Measurements from ENCODE around the gene ZNF784.
"Not testable (repeated sequence)": the region's sequence is repeated elsewhere in the genome, so short reads cannot be mapped to it uniquely, and the experiment has no call there.

The ZNF784 gene

DNA sequence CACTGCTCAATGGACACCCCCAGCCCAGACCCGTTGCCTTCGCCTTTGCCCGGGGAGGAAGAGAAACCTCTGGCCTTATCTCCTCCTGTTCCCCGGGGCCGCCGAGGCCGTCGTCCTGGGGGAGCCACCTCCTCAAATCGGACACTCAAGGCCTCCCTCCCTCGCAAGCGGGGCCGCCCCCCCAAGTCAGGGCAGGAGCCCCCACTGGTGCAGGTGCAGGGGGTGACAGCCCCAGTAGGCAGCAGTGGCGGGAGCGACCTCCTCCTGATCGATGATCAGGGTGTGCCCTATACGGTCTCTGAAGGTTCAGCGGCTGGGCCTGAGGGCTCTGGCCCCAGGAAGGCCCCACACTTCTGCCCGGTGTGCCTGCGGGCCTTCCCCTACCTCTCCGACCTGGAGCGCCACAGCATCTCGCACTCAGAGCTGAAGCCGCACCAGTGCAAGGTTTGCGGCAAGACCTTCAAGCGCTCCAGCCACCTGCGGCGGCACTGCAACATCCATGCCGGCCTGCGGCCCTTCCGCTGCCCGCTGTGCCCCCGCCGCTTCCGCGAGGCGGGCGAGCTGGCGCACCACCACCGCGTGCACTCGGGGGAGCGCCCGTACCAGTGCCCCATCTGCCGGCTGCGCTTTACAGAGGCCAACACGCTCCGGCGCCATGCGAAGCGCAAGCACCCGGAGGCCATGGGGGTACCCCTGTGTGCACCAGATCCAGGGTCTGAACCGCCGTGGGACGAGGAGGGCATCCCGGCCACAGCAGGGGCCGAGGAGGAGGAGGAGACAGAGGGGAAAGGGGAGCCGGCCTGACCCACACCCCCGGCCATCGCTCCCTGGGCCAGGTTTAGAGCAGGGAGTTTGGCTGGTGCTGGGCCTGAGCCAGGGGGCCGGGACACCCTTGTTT is 22.0 kb downstream of the ZNF784 start:
- DNase-seq (ENCODE audit: low read depth), result no peak

DNA sequence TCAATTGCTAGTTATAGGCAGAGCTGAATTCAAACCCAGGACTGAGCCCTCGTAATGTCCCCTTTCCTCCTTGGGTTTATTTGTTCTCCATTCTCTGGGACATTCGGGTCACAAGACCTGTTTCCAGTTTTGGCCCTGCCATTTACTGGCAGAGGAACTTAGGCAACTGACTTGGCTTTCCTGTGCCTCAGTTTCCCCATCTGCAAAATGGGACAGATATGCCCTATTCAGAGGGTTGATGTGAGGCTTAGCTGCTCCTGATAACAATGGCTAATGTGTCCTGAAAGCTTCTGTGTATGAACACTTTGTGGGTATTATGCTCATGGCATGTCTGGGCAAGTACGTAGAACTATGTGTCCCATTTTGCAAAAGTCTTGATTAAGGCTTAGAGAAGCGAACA is 23.3 kb downstream of the ZNF784 start:
- DNase-seq (ENCODE audit: low read depth), result no peak

DNA sequence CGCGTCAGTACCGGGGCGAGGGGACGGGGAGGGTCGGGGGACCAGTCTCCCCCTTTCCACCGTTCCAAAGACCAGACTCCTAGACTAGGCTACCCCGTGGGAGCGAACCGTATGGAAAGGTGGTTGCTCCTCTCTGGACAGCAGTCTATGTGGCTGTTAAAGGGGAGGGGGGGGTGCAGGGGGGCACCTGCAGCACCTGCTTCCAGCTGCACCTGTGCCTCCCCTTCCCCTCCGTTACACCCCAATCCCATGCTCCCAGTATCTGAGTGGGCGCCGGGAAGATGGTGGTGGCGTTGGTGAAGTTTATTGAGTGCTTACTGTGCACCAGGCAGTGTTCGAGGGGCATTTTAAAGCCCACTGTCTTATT is 23.7 kb downstream of the ZNF784 start:
- DNase-seq (ENCODE audit: low read depth), result no peak

DNA sequence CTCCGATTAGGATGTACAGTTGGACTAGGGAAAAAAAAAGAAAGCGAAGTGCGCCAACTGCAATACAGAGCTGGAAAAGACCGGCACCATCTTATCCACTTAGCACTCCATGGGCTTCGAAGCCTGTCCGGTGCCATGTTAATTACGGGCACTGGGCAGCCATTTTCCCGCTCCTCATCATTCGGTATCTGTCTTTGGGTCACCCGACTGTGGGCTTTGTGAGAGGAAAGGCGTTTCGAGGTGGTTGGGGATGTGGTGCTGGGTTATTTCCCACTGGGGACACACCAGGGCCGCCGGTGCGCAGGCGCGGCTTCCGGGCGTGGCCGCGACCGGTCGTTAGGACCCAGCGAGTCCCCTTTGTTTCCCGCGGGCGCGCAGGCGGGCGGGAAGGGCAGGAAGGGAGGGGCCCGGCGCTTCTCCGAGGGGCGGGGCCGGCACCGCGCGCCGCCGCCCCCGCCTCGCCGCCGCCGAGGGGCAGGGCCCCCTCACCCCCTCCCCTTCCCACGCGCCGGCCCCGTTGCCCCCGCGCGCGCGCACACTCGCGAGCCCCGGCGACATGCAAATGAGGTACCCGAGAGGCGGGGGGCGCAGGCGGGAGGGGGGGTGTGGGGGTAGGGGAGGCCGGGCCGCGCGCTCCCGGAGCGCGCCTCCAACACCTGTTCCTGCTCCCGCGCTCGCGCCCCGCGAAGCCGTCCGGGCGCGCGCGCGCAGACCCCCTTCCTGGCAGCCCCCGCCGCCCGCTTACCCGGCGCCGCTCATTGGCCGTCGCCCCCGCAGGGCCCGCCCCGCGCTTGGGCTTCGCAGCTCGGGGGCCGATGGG is 24.3 kb downstream of the ZNF784 start, which contains the start of gene ZNF524:
ZNF524 (plus strand) TSS at position 447 of the 820 bp plus-strand sequence. CDS start 1,825 bp downstream, outside the sequence.
- DNase-seq (ENCODE audit: low read depth), result peak; percentile 57

DNA sequence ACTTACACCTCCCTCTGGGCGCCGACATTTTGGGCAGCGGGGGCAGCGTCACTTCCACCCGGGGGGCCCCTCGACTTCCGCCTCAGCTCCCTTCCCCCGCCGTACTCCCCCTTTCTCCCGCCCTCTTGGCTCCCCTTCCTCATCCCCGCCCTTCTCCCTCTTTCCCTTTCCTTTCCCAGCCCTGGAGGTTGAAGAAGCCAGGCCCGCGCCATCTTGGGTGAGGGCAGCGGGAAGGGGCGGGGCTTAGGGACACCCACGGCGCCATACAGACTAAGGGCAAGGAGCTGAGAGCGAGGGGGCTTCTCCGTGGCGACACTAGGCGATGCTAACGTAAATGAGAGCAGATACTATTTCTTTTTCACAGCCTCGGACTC is 24.9 kb downstream of the ZNF784 start, which contains the start of gene FIZ1:
FIZ1 (minus strand) TSS at position 50 of the 374 bp plus-strand sequence. CDS start 1,652 bp downstream, outside the sequence.
- peak; percentile 77 for DNase-seq (ENCODE audit: low read depth)

DNA sequence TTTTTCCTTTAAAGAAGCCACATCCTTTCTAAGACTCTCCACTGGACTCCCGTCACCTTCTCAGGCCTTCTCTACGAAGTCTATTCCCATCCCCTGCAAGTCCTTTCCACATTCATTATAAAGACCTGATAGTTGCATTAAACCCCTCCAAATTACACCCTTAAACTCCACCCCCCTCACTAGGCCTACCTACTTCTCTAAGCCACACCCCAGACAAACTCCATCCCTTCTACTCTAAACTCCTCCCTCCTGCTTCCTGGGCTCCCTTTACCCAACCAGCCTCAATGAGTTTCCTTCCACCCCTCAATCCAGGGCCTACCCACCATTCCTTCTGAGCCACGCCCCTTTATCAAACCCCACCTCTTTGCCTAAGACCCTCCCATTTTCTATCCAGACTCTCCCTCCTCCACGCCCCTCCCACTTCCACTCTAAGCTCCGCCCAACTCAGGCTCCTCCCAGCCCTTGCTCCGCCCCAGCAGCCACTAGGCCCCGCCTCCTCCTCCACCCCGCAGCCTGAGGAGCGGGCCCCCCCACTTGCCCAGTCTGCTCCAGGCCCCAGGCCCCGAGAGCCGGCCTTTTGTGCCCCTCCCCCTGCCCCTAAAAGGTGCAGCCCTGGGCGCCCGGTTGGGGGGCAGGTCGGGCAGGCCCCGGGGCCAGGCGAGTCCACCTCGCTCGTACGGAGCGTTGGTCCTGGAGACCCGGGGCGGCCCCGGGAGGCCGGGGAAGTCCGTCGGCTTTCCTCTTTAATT is 25.5 kb downstream of the ZNF784 start:
- peak; percentile 89 for DNase-seq (ENCODE audit: low read depth)

DNA sequence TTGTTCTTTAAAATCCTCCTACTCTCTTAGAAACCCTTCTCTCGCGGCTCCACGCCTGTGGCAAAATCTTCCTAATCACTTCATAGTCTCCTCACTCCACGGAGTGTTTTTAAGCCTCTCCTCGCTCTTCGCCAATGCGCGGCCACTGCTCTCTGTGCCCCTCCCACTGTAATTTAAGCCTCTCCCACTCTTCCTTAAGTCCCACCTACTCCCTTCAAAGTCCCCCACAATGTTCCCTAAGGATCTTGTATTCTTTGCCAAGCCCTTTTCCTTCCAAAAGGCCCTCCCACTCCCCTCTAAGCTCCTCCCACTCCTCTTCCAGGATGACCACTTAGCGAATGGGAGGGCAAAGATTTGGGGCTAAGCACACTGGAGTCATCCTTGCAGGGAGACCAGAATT is 26.3 kb downstream of the ZNF784 start:
- DNase-seq (ENCODE audit: low read depth), result no peak

DNA sequence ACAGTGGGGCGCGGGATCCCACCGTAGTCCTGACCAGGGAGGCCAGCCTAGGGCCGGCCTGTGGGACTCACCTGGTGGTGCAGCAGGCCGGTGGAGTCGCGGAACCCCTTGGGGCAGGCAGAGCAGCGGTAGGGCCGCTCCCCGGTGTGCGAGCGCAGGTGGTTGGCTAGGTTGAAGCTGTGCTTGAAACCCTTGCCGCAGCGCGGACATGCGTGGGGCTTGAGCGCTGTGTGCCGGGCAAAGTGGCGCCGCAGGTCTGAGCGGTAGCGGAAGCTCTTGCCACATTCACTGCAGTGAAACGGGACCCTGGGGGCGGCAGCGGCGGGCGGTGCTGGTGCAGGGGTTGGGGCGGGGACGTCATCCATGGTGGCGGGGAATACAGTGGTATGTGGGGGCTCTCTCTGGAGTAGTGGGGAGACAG is 26.9 kb downstream of the ZNF784 start:
- no peak for DNase-seq (ENCODE audit: low read depth)

DNA sequence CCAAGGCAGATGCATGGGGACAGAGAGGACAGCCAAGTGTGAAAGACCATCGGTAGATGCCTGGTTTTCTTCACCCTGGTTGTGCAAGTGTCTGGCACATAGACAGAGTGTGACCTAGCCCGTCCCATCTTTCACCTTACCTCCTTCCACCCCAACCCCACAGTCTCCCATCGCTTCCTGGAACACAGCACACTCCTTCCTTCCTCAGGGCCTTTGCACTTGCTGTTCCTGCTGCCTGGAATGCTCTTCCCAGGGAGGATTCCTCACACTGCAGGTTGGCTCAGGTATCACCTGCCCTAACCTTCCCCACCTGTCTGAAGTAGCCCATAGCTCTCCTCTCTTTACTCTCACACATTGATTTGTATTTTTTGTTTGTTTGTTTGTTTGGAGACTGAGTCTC is 28.1 kb downstream of the ZNF784 start:
- DNase-seq (ENCODE audit: low read depth), result no peak

DNA sequence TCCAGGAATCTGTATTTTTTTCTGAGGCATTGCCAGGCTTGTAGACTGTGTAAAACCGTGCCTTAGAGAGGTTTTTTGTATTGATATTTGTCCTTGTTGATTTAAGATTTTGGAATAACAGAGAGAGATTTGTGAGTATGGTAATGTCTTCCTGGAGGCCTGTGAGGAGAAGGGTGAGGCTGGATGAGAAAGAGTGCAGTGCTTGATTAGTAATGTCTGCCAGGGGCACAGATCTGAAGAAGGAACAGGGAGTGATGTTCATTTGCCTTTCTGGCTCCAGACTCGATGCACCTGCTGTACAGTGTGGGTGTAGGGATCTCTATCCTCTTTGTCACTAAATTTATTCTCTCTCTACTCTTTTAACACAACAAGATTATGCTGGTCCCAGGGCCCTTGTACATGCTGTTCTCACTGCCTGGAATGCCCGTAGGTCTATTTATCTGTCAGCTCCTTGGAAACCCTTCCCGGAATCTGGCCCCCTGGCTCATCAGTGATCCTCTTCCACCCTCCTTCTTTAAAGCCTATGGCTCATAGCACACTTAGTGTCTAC is 29.3 kb downstream of the ZNF784 start:
- DNase-seq (ENCODE audit: low read depth), result no peak

DNA sequence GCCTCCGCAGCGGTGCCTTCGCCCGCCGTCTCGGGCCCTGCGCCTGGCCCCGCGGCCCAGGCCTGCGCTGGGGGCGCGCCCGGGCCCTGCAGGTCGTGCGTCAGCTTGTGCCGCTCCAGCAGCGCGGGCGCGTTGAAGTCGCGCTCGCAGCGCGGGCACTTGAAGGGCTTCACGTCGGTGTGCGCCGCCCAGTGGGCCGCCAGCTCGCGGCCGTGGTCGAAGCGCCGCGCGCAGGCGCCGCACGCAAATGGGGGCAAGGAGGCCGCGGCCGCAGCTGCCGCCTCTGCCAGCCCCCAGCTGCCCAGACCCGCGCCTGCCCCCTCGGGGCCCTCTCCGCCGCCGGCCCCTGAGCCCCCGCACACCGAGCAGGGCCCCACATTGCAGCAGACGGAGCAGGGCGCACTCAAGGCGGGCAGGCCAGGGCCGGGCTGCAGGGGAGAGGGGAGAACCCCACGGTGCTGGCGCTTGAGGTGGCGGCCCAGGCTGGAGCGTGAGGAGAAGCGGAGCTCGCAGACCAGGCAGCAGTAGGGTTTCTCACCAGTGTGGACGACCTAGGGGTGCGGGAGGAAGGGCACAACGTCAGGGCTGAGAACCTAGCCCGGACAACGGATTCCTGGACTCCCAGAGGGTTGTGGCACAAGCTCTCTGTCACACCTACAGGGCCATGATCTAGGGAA is 31.1 kb downstream of the ZNF784 start:
- DNase-seq (ENCODE audit: low read depth), result no peak

DNA sequence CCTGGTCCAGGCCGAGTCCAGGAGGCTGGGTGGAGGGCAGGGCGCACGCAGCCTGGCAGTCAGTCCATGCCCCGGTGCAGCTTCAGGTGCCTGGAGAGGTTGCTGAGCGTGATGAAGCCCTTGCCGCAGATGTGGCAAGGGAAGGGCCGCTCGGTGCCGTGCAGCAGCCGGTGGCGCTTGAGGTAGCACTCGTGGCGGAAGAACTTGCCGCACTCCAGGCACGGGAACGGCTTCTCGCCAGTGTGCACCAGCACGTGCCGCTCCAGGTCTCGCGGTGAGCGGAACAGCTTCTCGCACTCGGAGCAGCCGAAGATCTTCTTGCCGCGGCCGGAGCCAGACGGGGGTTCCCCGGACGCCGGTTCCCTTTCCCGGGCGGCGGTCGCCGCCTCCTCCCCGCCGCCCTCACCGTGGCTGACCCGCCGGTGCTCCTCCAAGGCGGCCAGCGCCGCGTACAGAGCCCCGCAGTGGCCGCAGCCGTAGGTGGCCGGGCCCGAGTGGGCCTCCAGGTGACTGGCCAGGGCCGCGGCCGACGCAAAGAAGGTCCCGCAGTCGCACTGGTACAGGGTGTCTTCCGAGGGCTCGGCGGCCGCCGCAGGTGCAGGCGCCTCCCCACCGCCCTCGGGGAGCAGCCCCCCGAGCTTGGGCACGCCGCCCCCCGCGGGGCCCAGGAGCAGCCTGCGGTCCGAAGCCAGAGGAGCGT is 31.8 kb downstream of the ZNF784 start:
- DNase-seq (ENCODE audit: low read depth), result no peak

DNA sequence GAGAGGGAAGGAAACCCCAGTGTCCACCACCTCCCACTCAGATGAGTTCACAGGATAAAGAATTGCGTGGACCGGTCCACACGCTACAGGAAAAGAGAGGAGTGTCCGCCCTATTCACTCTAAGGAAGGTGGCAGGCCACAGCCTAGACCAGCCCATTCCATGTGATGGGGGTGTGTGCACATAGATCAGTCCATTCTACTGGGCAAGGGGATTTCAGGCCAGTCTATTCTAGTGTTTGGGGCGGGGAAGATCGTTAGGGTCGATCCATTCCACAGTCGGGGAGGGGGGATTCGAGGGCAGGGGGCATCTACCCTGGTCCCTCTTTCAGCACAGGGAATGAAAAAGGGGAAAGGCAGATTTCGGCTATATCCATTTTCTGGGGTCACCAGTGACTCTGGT is 32.8 kb downstream of the ZNF784 start:
- no peak for DNase-seq (ENCODE audit: low read depth)

DNA sequence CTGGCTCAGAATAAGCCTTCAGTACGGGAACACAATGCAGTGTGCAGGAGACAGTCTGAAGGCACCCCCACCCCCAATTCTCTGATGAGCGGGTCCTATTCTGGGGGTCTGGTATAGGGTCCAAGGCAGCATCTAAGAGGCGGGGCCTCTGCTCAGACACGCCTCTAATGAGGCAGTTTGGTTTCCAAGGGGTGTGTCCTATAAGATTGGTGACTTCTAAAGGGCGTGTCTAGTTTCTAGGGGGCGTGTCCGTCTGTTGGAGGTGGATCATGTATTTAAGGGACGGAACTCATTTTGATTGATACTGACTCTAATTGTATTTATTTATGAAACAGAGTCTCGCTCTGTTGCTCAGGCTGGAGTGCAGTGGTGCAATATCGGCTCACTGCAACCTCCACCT is 33.7 kb downstream of the ZNF784 start:
- no peak for DNase-seq (ENCODE audit: low read depth)

DNA sequence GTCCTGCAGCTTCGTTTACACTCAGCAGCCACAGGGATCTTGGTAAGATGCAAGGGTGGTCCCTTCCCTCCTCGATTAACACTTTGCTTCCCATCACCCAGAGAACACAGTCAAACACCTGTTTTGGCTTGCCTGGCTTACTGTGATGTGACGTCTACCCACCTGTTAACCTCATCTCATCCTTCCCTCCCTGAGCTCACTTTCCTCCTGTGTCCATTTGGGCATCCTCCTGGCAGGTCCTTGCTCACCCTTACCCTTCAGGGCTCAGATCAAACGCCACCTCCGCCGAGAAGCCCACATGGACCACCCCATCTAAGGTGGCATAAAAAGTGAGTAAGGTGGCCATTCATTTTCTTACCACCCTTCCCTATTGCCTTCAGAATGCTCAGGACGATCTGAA is 34.3 kb downstream of the ZNF784 start:
- DNase-seq (ENCODE audit: low read depth), result no peak

DNA sequence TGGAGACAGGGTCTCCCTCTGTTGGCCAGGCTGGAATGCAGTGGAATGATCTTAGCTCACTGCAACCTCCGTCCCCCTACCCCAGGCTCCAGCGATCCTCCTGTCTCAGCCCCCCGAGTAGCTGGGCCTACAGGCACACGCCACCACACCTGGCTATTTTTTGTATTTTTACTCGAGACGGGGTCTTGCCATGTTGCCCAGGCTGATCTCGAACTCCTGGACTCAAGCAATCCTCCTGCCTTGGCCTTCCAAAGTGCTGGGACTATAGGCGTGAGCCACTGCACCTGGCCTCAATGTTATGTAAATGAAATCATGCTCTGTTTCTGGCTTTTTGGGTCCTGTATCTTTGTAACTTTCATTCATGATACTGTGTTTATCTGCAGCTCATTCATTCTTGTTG is 35.6 kb downstream of the ZNF784 start:
- no peak for DNase-seq (ENCODE audit: low read depth)

DNA sequence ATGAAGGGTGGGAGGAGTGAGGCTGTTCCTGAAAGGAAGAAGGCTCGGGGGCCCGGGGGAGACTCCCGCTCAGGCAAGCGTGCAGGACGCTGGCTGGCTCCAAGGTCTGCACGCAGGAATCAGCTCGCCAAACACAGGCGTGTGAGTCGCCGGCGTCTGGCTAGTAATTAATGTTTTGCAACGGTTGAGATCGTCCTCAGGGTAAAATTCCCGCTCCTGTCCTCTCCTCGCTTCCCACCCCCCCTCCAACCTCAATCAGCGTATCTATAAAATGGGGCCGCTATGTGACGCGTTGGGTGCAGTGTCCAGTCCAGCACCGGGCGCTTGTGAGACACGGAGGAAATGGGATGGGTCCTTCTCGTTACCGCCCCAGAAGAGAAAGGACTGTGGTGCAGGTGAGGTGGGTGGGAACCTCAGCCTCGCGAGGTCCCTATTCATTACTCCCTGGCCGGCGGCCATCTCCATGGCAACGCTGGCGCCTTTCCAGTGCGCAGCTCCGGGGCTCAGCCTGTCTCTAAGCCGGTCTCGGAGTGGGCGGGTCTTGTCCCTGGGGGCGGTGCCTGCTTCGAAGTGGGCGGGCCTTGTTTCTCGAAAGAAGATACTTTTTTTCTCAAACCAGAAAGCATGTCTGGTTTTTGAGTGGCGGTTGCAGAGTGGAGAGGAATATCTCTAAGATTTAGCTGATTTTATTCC is 37.2 kb downstream of the ZNF784 start:
- peak; percentile 88 for DNase-seq (ENCODE audit: low read depth)

DNA sequence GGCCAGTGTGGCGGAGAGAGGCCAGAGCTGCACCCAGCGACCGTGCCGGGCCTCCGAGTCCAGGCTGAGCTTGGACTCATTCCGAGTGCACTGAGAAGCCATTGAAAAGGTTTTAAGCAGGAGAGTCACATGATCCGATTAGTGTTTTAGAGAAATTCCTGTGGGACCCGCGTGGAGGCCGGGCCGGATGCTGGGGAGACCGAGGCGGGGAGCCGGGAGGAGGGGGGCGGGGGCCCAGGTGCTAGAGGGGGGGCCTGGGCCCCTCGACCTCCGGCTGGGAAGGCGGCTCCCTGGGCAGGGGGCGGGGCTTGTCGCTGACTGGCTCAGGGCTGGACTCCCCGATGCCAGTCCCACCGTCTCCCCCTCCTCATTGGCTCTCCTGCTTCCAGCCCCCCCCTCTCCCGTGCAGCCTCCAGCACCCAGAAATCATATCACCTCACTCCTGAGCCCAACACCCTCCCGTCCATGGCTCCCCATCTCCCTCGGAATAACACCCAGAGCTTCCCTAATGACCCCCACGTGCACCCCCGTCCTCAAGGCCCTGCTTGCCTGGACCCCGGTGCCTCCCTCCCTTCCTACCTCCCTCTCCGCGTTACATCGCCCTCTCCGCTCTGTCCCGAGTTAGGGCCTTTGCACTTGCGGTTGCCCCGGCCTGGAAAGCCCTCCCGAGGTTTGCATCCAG is 38.6 kb downstream of the ZNF784 start:
- no peak for DNase-seq (ENCODE audit: low read depth)

DNA sequence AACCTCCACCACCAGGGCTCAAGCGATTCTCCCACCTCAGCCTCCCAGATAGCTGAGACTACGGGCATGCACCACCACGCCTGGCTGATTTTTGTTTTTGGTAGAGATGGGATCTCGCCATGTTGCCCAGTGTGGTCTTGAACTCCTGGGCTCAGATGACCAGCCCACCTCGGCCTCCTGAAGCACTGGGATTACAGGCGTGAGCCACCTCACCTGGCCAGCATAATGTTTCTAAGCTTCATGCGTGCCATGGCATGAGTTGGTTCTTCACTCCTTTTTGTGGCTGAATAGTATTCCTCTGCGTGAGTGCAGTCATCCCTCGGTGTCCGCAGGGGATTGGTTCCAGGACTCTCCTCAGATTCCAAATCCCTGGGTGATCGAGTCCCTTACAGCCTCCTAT is 39.5 kb downstream of the ZNF784 start:
- no peak for DNase-seq (ENCODE audit: low read depth)

DNA sequence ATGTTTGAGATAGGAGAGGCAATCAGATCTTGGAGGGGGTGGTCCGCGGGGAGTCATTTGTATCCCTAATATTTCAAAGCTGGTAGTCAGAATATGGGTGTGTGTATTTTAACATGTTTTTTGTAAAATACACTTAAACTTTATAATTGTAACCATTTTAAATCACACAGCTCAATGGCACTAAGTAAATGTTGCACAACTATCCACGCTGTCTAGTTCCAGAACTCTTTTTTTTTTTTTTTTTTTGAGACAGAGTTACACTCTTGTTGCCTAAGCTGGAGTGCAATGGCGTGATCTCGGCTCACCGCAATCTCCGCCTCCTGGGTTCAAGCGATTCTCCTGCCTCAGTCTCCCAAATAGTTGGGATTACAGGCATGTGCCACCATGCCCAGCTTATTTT is 40.5 kb downstream of the ZNF784 start:
- not testable (repeated sequence) for DNase-seq (ENCODE audit: low read depth)
